ENCODE measurements around the gene FPR2.
"Not testable (repeated sequence)": the region's sequence is repeated elsewhere in the genome, so short reads cannot be mapped to it uniquely, and the experiment has no call there.

The FPR2 gene

GRCh38 chr19:51805396-51805795 is 44.4 kb downstream of the FPR2 start:
- DNase-seq (ENCODE audit: low read depth, low spot score), result not testable (repeated sequence)

- not testable (repeated sequence) for DNase-seq (ENCODE audit: low read depth, low spot score)
Measured at GRCh38 chr19:51806571-51806970, 45.6 kb downstream of the FPR2 start.

DNA sequence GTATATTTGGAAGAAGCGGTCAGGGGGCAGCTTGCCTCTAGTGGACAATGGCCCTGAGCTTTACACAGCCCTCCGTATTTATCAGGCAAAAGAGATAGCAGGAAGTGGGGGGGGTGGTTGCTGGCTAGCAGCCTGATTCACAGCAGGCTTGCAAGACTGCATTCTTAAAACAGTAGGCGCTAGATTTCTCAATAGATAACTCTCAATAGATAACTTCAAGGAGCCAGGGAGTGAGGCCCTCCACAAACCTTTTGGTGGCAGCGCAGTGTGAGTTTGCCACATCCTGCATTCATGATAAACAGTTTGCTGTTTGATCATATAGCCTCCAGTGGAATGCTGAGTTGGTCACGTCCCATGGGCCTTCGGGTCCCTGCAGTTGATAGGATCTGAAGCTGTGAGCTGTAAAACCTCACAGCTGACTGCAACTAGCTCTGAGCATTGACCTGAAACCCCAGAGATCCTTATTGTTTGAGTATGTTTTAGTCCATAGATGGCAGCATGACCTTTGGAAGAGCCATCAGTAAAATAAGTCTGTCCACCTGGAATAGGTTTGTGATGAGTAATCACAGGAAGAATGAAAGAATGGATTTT is 46.2 kb downstream of the FPR2 start:
- DNase-seq (ENCODE audit: low read depth, low spot score), result no peak

DNA sequence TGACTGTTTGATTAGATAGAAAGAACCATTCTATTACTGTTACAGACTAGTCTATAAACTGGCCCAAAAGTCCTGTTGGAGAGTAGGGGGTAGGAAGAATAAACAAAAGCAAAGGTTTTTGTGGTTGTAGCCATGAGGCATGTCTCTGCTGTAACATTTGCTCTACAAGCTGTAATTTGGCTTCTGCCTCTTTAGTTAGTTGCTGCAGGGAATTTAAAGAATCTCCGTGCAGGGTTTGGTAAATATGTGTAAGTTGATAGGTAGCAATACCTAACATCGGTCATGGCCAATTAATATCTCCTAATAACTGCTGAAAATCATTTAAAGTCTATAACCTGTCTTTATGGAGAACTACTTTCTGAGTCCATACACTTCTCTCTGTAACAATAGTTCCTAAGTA is 46.9 kb downstream of the FPR2 start:
- DNase-seq (ENCODE audit: low read depth, low spot score), result no peak

- DNase-seq (ENCODE audit: low read depth, low spot score), result no peak
Measured at GRCh38 chr19:51808333-51808986, 47.5 kb downstream of the FPR2 start.

DNA sequence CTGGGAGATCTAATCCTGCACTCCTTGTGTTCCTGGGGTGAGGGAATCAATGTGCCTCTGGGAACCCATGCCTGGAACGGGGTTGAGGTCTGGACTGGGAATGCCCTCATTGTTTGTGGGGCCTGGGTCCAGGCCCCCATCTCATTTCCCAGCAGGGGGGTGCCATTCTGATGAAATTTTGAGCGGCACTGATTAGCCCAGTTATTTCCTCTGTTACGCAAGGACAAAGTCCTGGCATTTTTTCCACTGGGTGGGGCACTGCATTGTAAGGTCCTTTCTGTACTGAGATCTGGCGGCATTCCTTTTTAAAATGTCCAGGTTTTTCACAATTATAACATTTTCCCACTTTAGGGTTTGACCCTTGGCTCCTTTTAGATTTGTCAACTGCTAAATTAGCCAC is 48.8 kb downstream of the FPR2 start:
- DNase-seq (ENCODE audit: low read depth, low spot score), result no peak

GRCh38 chr19:51810223-51810622 is 49.2 kb downstream of the FPR2 start:
- no peak for DNase-seq (ENCODE audit: low read depth, low spot score)

DNA sequence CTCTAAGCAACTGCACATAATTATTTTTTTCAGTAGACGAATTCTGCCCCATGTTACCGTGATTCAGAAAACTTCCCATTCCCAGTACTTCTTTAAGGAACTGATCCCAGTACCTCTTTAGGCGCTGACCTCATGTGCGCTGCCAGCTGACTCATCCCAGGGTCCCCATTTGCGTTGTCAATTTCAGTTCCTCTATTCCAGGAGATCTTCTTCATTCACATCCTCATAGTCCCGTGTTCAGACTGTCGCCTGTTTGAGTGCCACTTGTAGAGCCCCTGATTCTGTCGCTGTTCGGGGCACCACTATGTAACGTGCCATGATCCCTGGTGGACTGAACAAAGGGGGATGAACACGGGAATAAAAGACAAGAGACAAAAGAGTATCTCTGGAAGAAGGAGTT is 50.4 kb downstream of the FPR2 start:
- DNase-seq (ENCODE audit: low read depth, low spot score), result no peak

DNA sequence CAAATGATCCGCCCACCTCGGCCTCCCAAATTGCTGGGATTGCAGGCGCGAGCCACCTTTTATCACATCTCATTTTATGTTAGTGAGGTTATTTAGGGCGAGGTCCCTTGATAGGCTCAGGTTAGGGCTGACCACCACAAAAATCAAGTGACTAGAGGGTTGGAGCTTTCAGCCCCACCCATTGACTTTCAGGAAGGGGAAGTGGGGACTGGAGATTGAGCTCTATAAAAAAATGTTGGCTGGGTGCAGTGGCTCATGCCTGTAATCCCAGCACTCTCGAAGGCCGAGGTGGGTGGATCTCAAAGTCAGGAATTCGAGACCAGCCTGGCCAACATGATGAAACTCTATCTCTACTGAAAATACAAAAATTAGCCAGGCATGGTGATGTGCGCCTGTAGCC is 54.1 kb downstream of the FPR2 start:
- no peak for DNase-seq (ENCODE audit: low read depth, low spot score)

GRCh38 chr19:51816711-51817110 is 55.7 kb downstream of the FPR2 start:
- DNase-seq (ENCODE audit: low read depth, low spot score), result no peak

- DNase-seq (ENCODE audit: low read depth, low spot score), result no peak
Measured at GRCh38 chr19:51820011-51820410, 59.0 kb downstream of the FPR2 start.

Data from brain pericyte (primary cell).